Ishikawa (cell line): Measurements from ENCODE around the gene BANP.

Experiments used
- EP300 ChIP-seq: IDR thresholded peaks from 2 replicates; pipeline ENCODE4 v1.6.1; 2012; ENCODE audit warnings: borderline replicate concordance
- FOXM1 ChIP-seq: IDR thresholded peaks from 2 replicates; pipeline ENCODE4 v1.6.1; 2012; ENCODE audit warnings: low read depth, borderline replicate concordance
- REST ChIP-seq: IDR thresholded peaks from 2 replicates; pipeline ENCODE4 v1.6.1; 2012; ENCODE audit warnings: low read depth, mild to moderate bottlenecking

- TF ChIP-seq EP300 (no peak), REST (no peak), FOXM1 (no peak)
Observed at GRCh38 chr16:87955302-87956097, 4.3 kb downstream of the BANP start.
